G401.6 (cell line): ENCODE data around the gene HPN.

Source experiments
- FAIRE-seq: peaks from 2 replicates; lab custom pipeline; 2012; peaks lifted over from hg19 to GRCh38; lab: Jason Lieb, UNC

The HPN gene

DNA sequence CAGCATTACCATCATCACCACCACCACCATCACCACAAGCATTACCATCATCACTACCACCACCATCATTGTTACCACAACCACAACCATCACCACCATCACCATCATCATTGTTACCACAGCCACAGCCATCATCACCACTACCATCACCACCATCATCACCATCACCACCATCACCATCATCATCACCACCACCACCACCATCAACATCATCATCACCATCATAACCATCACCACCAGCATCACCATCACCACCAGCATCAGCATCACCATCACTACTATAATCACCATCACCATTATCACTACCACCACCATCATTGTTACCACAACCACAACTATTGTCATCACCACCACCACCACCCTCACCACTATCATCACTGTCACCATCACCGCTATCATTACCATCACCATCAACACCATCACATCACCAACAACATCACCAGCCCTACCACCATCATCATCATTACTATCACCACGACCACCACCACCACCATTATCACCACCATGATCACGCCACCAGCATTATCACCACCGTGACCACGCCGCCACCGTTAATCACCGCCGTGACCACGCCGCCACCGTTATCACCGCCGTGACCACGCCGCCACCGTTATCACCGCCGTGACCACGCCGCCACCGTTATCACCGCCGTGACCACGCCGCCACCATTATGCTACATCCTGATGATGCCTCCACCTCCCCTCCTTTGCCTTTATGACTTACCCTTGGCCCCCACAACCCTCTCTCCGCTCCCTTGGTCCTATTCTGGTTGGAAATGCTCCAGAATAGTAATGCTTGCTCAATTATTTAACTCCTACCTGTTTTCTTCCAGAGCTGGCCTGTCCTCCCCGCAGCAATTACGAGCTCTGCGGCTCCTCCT, 64.1 kb downstream of the HPN start:
- no peak for FAIRE-seq

DNA sequence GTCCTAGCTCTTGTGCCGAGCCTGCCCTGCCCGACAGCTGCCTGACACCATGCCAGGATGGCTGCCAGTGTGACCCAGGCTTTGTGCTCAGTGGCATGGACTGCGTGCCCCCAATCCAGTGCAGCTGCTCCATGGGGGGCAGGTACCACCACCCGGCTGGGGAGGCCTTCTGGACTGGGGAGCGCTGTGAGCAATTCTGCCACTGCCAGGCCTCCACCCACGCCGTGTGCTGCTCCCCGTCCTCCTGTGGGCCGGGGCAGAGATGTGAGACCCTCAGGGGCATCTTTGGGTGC, 64.7 kb downstream of the HPN start:
- no peak for FAIRE-seq

DNA sequence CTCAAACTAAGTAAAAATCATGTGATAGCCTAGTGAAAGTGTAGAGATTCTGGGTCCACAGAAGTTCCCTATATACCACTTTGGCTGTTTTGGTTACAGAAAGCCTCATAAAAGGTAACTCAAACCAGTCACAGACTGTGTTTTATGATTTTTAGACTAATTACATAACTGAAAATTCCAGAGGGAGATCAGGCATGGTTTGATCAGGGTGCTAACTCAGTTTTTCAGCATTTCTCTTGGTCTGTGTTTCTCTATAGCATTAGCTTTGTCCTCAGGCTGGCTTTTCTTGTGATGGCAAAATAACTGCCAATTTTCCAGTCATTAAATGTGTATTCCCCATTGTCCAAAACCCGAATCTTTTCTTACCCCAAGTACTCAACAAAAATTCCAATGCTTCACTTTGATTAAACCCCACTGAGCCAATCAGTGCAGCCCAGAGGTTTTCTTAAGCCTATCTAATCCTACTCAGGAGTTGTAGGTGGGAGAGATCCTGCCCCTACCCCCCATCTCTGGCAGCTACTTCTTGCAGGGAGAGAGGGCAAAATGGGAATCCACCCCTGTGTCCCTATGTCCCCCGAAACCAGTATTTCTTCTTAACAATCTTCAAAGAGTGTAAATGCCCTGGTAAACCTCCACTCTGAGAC, 65.5 kb downstream of the HPN start:
- no peak for FAIRE-seq

DNA sequence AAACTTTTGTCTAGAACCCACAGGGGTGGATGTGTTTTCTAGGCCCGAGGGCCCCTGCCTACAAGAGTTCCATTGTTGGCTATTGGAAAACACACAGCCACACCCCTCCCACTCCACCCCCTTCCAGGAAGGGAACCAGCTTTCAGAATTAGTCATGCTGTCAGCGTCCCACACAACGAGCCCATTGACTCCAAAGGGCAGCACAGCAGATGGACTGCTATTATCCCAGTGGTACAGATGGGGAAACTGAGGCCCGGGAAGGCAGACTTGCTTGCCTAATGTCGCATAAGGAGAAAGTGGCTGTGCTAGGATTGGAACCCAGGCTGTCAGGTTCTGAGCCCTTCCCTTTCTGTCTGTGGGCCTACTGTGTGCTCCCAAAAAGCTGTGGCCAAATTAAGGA, 66.0 kb downstream of the HPN start:
- no peak for FAIRE-seq

DNA sequence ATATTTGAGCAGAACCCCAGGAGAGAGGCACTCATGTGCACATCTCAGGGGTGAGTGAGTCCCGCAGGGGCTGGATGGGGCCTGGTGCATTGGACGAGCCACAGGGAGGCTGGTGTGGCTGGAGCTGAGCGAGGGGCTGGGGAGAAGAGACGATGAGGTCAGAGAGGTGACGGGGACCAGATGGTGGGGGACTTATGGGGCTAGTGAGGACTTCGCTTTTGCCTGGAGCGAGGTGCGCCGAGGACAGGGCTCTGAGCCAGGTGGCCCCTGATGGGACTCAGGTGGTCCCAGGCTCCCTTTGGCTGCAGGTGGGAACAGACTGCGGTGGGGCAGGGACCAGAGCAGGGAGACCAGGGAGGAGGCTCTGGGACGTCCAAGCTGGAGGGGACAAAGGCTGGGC, 67.2 kb downstream of the HPN start:
- FAIRE-seq: no peak

DNA sequence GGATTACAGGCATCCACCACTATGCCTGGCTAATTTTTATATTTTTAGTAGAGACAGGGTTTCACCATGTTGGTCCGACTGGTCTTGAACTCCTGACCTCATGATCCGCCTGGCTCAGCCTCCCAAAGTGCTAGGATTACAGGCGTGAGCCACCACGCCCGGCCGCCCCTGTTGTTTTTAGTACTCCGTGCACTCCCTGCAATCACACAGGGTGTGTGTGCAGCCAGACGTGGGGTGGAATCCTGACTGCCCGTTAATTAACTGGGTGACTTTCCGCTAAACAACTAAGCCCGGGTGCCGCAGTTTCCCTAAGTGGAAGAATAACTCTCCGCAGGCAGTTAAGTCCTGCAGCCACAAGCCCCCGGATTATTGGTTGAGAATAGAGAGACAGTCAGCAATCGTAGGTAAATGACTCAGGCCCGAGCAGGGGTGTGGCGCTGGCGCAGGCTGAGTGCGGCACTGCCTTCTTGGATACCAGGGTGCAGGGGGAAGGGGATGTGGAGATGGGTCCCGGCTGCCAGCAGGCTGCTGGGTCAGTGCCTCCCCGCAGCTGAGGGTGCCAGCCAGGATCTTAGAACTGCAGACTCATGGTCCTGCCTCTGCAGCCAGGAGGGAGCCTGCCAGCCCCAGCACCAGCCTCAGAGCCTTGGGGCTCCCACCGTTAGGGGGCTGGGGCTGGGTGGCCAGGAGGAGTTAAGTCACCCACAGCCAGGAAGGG, 68.0 kb downstream of the HPN start:
- no peak for FAIRE-seq

DNA sequence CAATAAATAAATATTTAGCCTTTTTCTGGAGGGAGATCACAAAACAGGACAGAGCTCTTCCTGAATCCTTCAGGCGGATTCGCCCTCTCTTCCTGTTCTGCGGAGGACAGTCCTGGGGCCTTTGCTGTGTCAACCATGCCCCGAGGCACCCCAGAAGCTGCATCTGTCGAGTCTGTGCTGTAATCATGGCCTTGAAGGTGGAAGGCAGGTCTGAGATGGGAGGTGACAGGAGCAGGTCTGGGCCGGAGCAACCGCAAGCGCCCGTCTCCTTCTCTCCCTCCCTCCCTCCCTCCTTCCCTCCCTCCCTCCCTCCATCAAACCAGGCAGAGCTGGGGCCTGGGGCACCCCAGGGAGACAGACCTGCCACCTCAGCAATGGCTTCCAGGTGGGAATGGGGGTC, 69.5 kb downstream of the HPN start:
- FAIRE-seq: no peak

DNA sequence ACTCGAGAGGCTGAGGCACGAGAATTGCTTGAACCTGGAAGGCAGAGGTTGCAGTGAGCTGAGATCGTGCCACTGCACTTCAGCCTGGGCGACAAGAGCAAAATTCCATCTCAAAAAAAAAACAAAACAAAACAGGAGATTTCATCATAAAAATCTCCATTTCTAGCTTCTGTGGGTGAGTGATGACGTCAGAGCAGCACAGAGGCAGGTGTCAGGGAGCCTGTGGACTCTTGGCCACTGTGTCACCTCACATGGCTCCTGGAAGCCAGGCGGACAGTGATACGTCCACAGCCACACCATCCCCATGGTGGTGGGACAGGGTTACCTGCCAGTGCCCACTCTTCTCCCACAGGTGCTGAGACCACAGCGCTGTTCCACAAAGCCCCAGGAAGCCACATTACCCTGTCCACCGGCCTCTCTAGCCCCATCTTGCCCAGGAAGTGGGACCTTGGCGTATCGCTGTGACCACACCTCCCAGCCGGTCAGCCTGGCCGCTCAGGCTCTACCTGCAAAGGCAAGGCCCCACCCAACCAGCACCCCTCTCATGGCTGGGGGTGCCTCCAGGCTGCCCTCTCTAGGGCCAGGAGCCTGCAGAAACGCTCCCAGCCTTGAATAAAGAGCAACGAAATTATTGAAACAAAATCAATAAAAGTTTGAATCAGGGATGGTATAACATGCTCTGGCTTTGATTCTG, 71.6 kb downstream of the HPN start:
- no peak for FAIRE-seq

DNA sequence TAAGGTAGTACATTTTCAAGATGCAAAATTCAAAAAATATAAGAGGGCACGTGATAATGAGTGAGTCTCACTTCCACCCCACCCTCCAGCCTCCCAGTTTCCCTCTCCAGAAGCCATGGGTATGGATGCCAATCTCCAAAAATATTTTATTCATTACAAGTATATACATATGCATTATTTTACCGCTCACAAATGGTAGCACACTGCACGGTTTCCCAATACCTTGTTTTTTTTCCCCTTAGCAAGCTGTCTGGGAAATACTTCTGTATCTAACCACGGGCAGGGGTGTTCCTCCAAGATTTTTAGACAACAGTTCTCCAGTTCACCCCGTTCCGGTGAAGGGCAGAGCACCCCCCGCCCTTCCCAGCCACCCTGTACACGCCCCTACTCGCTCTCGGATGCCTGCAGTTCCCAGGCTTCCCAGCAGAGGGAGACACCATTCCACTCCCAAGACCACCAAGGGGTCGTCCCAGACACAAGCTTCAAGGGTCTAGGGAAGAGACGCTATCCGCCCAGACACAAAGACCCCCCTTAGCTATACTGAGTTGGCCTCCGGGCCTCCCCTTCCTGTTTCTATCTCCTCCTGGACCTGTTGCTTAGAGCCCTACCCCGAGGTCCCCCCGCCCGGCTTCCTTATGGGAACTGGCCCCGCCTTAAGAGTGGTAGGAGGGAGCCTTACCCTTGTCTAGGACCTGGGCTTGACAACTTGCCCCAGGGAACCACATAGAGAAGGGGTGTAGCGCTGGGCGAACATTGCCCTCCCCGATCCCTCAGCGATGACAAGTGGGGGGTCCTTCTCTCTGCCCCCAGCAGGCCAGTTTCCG, 73.0 kb downstream of the HPN start:
- FAIRE-seq: no peak

DNA sequence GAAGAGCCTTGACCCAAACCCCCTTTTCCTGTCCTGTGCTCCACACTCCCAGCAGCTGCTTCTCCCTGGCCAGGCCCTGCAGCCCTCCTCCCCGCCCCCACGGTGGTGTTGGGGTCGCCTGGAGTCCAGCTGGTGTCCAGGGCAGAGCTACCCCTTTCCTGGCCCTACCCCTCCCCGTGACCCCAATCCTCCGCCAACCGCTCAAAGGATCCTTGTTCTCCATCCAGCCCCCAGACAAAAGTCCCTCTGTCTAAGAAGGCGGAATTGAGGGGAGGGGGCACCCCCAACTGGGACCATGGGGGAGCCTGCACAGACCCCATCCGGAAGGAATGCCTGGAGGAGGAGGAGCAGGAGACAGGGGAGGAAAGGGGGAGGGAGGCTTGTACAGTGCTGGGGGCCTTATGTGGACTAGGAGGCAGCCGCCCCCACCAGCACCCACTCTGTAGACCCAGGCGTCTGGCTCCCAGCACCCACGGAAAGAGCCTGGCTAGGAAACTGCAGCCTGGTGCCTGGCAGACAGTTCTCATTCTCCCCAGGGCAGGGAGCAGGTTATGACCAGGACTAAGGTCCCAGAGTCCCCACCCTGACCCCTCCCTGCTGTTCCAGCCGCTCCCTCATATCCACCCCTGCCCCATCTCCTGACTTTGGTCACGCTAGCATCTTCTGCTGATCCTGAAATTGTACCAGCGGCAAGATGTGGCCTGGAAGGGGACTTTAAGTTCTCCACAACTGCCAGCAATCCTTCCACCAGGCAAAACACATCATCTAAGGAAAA, 73.8 kb downstream of the HPN start, which contains the start of gene FXYD3:
Gene FXYD3, plus strand, starts transcription at position 647 of the 775 bp plus-strand sequence. CDS start 3,554 bp downstream, outside the sequence.
- FAIRE-seq: no peak
